B cell (primary cell): ENCODE data around the gene POMT1. TPM values are rescaled to one million over a fixed set of nuclear protein-coding genes. Genes with fewer than 3 reads are reported as not detected.

Experiments
- ATAC-seq: fragments of 200-7000 bp; cut with Tn5 transposase; one replicate; pipeline ENCODE4 v1.10.0; 2021; ENCODE audit warnings: low read depth, mild to moderate bottlenecking, moderate number of reproducible peaks, moderate library complexity
- CTCF ChIA-PET: fragments of 350-600 bp; sonication (Branson Sonifier 250); formaldehyde crosslinking; loops from one replicate; lab custom pipeline; 2021; ENCODE audit warnings: antibody characterized with exemption, inconsistent platforms; lab: Charles Lee
- POLR2A ChIA-PET: fragments of 350-600 bp; sonication (Branson Sonifier 250); formaldehyde crosslinking; loops from one replicate; lab custom pipeline; 2021; ENCODE audit warnings: antibody characterized with exemption; lab: Charles Lee
- DNase-seq: peaks from one replicate; pipeline ENCODE4 v3.0.0; 2013
- H2AFZ ChIP-seq: 2 replicates; pipeline ENCODE4 v1.6.1; 2012; ENCODE audit warnings: mild to moderate bottlenecking, low read depth, low read length; ENCODE audit not compliant: insufficient read depth, poor library complexity, severe bottlenecking
- H3K27ac ChIP-seq, 2 donors: 1 replicate in 1 of 2; 2 replicates in 1 of 2; pipeline ENCODE4 v1.5.1; 2012 to 2013; ENCODE audit warnings: low read length in 2 of 2, mild to moderate bottlenecking in 2 of 2, moderate library complexity in 1 of 2
- H3K27me3 ChIP-seq, 4 experiments: fragments of 200-600 bp in 1 of 4; sonication (generic) in 1 of 4; replicated peaks in 1 of 4; 1 replicate in 2 of 4; 2 replicates in 2 of 4; pipeline versions ENCODE4 v1.6.1 to v1.7.0; 2013 to 2016; ENCODE audit warnings: low read length in 3 of 4, mild to moderate bottlenecking in 2 of 4, mixed read lengths in 1 of 4, moderate library complexity in 1 of 4; ENCODE audit not compliant: insufficient read depth in 4 of 4, control insufficient read depth in 3 of 4; ENCODE audit errors: control extremely low read depth in 1 of 4
- H3K36me3 ChIP-seq, 2 experiments: replicated peaks in 1 of 2; 1 replicate in 1 of 2; 2 replicates in 1 of 2; pipeline versions ENCODE4 v1.6.1 to v1.7.1; 2013; ENCODE audit warnings: low read length in 1 of 2; ENCODE audit not compliant: insufficient read depth in 2 of 2, control insufficient read depth in 1 of 2; ENCODE audit errors: control extremely low read depth in 1 of 2, extremely low read depth in 1 of 2
- H3K4me1 ChIP-seq, 2 donors: fragments of 200-600 bp in 1 of 2; sonication (generic) in 1 of 2; 1 replicate in 1 of 2; 2 replicates in 1 of 2; pipeline versions ENCODE4 v1.5.1 to v1.6.1; 2013 to 2017; ENCODE audit warnings: low read length in 2 of 2; ENCODE audit not compliant: control insufficient read depth in 2 of 2, insufficient read depth in 2 of 2
- H3K4me2 ChIP-seq: replicated peaks from 2 replicates; pipeline ENCODE3; 2012; ENCODE audit warnings: mild to moderate bottlenecking, low read depth, low read length; ENCODE audit not compliant: poor library complexity, severe bottlenecking
- H3K4me3 ChIP-seq, 5 experiments: fragments of 200-600 bp in 1 of 5; sonication (generic) in 1 of 5; 1 replicate in 3 of 5; 2 replicates in 2 of 5; pipeline versions ENCODE4 v1.5.1 to v1.7.0; 2011 to 2016; ENCODE audit warnings: low read length in 4 of 5, mild to moderate bottlenecking in 4 of 5, low read depth in 2 of 5, control low read depth in 1 of 5, moderate library complexity in 1 of 5; ENCODE audit not compliant: insufficient read depth in 1 of 5; ENCODE audit errors: control extremely low read depth in 1 of 5, extremely low read depth in 1 of 5
- H3K79me2 ChIP-seq: fragments of 200-600 bp; sonication (generic); one replicate; pipeline ENCODE4 v1.6.0; 2016; ENCODE audit warnings: low read length; ENCODE audit not compliant: control insufficient read depth, insufficient read depth
- H3K9ac ChIP-seq: fragments of 200-600 bp; sonication (generic); 2 replicates; pipeline ENCODE4 v1.6.1; 2017; ENCODE audit warnings: mild to moderate bottlenecking, low read length, moderate library complexity
- H3K9me3 ChIP-seq, 3 donors: one replicate each; pipeline versions ENCODE4 v1.6.1 to v1.7.1; 2013; ENCODE audit warnings: low read length in 2 of 3; ENCODE audit not compliant: control insufficient read depth in 2 of 3, insufficient read depth in 1 of 3; ENCODE audit errors: control extremely low read depth in 1 of 3
- H4K20me1 ChIP-seq: 2 replicates; pipeline ENCODE4 v1.6.0; 2012; ENCODE audit warnings: mild to moderate bottlenecking, low read length; ENCODE audit not compliant: insufficient read depth, control insufficient read depth, poor library complexity, severe bottlenecking
- H3K27ac Mint-ChIP-seq: one replicate; pipeline ENCODE4 v1.8.0; 2021; ENCODE audit warnings: mixed read lengths
- H3K27me3 Mint-ChIP-seq: one replicate; pipeline ENCODE4 v1.8.0; 2021; ENCODE audit warnings: mixed read lengths
- H3K4me1 Mint-ChIP-seq: one replicate; pipeline ENCODE4 v1.8.0; 2021; ENCODE audit warnings: mixed read lengths
- H3K4me3 Mint-ChIP-seq: one replicate; pipeline ENCODE4 v1.8.0; 2021; ENCODE audit warnings: mixed read lengths
- H3K9me3 Mint-ChIP-seq: one replicate; pipeline ENCODE4 v1.8.0; 2022; ENCODE audit warnings: mixed read lengths; ENCODE audit not compliant: insufficient read depth
- EZH2 ChIP-seq: IDR thresholded peaks from 2 replicates; pipeline ENCODE4 v1.6.1; 2012; ENCODE audit warnings: borderline replicate concordance, low read depth, mild to moderate bottlenecking, moderate library complexity, low read length; ENCODE audit not compliant: insufficient read depth, poor library complexity, severe bottlenecking
- WGBS: methylation state at CpG from one replicate; pipeline ENCODE4 v1.1.5; 2013; ENCODE audit warnings: missing lambda C conversion rate; ENCODE audit not compliant: insufficient coverage; 5-methylcytosine and 5-hydroxymethylcytosine counted together
- intact Hi-C: fragments of 100-400 bp; cut with micrococcal nuclease; formaldehyde crosslinking; loops from one replicate; pipeline ENCODE4 v1.10.0; 2022
- polyA plus RNA-seq: library from polyadenylated mRNA; depleted of rRNA; stranded (reverse); fragments of >200 nt; gene quantifications from 2 replicates; pipeline ENCODE4 v1.2.3, GENCODE V29; 2012
- total RNA-seq, 2 donors: library from RNA; stranded (reverse); fragments of 120-200 nt in 1 of 2; gene quantifications; 1 replicate in 1 of 2; 2 replicates in 1 of 2; pipeline versions ENCODE4 v1.2.3 to v1.2.4, GENCODE V29; 2013 to 2022
- TF ChIP-seq, protein P1 (sequence below): fragments of 200-600 bp; IDR thresholded peaks from one replicate; pipeline ENCODE4 v1.8.0; 2022; ENCODE audit warnings: antibody characterized with exemption, mild to moderate bottlenecking

The POMT1 gene
- total and polyA plus RNA-seq, 2 donors (not counting 1 experiment from before 2014, with no cell fraction given): 41.9 to 42.0 TPM

DNA sequence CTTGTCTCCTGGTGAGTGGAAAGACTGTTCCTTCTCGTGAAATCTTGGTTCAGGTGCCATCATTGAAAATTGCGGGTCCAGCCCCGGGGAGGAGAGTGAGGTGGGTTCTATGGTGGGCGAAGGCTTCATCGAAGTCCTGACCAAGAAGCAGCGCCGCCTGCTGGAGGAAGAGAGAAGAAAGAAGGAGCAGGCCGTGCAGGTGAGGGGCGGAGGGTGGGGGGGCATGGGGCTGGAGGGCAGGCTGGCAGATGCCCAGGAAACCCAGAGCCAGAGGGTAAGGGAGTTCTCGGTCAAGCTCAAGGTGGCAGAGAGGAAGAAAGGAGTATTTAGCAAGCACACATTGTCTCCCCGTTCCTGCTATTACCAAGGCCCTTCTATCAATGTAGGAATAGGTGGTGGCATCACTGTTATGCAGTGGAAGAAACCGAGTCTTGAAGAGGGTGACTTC, 24.3 kb upstream of the POMT1 start:
- WGBS: 69% methylated on average over 9 of the region's 12 CpGs
- H3K9me3 Mint-ChIP-seq: no peaks in the 10 kb centered on the region
- Histone ChIP-seq H3K9ac (no peak overlapping the region), H4K20me1 (peaks cover 87% of the 10 kb centered on the region), H3K9me3 (no peaks in the 10 kb centered on the region), H3K79me2 (peaks cover 43% of the 10 kb centered on the region), H3K4me1 (no peaks in the 10 kb centered on the region), H3K4me3 (no peak overlapping the region), H3K4me2 (no peak overlapping the region), H2AFZ (no peak overlapping the region), H3K27ac (no peak overlapping the region), H3K36me3 (peaks cover 1 to 94% of the 10 kb centered on the region in 2 experiments), H3K27me3 (no peaks in the 10 kb centered on the region)
- no peak overlapping the region for H3K4me3 Mint-ChIP-seq
- peaks cover 1% of the 10 kb centered on the region for H3K4me1 Mint-ChIP-seq
- DNase-seq (peak; percentile 70), ATAC-seq (peak; percentile 70)
- ChIA-PET CTCF (interaction anchor here (0.8 to 5.0 kb wide), 10 partner anchors 9 to 129 kb away, joined by 3 to 29 read pairs (median 4); no protein-coding TSS in a partner anchor), POLR2A (no interaction called here)
- H3K27me3 Mint-ChIP-seq: no peaks in the 10 kb centered on the region
- intact Hi-C loops: loop anchor here (1.0 kb wide), 1 partner anchor 128 kb away; no protein-coding TSS in a partner anchor
- TF ChIP-seq EZH2: no peak
- TF ChIP-seq, protein P1, sequence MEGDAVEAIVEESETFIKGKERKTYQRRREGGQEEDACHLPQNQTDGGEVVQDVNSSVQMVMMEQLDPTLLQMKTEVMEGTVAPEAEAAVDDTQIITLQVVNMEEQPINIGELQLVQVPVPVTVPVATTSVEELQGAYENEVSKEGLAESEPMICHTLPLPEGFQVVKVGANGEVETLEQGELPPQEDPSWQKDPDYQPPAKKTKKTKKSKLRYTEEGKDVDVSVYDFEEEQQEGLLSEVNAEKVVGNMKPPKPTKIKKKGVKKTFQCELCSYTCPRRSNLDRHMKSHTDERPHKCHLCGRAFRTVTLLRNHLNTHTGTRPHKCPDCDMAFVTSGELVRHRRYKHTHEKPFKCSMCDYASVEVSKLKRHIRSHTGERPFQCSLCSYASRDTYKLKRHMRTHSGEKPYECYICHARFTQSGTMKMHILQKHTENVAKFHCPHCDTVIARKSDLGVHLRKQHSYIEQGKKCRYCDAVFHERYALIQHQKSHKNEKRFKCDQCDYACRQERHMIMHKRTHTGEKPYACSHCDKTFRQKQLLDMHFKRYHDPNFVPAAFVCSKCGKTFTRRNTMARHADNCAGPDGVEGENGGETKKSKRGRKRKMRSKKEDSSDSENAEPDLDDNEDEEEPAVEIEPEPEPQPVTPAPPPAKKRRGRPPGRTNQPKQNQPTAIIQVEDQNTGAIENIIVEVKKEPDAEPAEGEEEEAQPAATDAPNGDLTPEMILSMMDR: peak; percentile 76
- H3K27ac Mint-ChIP-seq: no peak overlapping the region

DNA sequence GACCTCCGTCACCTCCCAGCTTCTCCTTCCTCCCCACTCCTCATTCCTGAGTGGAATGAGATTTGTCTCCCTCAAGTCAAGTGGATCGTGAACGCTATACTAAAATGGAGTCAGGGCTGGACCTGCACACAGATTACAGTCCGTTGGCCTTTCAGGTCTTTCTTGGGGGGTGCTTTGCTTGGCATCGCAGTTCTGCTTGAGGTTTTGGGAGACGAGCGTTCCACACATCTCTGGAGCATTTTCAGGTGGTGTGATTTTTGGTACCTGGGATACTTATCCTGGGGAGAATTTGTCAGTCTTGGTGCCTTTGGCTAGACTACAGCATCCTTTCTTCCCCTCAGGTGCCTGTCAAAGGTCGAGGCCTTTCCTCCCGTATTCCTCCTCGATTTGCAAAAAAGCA, 23.8 kb upstream of the POMT1 start:
- intact Hi-C loops: loop anchor here (1.0 kb wide), 1 partner anchor 129 kb away; no protein-coding TSS in a partner anchor
- ChIA-PET POLR2A (no interaction called here), CTCF (interaction anchor here (0.8 to 5.0 kb wide), 8 partner anchors 9 to 129 kb away, joined by 3 to 29 read pairs (median 4); no protein-coding TSS in a partner anchor)
- peaks cover 1 to 94% of the 10 kb centered on the region in 2 experiments for H3K36me3 ChIP-seq
- no peak for DNase-seq
- TF ChIP-seq EZH2: no peak
- TF ChIP-seq, protein P1: no peak
- Mint-ChIP-seq H3K9me3 (no peaks in the 10 kb centered on the region), H3K27ac (no peak overlapping the region), H3K4me3 (no peak overlapping the region), H3K27me3 (no peaks in the 10 kb centered on the region), H3K4me1 (peaks cover 1% of the 10 kb centered on the region)
- no peak overlapping the region for H3K4me2 ChIP-seq
- H3K4me3 ChIP-seq: no peak overlapping the region
- no peak overlapping the region for H3K9ac ChIP-seq
- peaks cover 85% of the 10 kb centered on the region for H4K20me1 ChIP-seq
- 93% methylated on average over 7 of the region's 10 CpGs for WGBS
- ATAC-seq: no peak
- H2AFZ ChIP-seq: no peak overlapping the region
- no peak overlapping the region for H3K27ac ChIP-seq
- H3K27me3 ChIP-seq: no peaks in the 10 kb centered on the region
- H3K4me1 ChIP-seq: no peaks in the 10 kb centered on the region
- H3K79me2 ChIP-seq: peaks cover 43% of the 10 kb centered on the region
- H3K9me3 ChIP-seq: no peaks in the 10 kb centered on the region
